Measurements from ENCODE around the gene SPPL2A.
A peak's percentile ranks its signal among the peaks of the same experiment; 100 is the strongest.
"Not testable (repeated sequence)": the region's sequence is repeated elsewhere in the genome, so short reads cannot be mapped to it uniquely, and the experiment has no call there.

The SPPL2A gene

GRCh38 chr15:50767332-50767861 lies 1.9 kb upstream of the SPPL2A start:
- no peak for DNase-seq

DNA sequence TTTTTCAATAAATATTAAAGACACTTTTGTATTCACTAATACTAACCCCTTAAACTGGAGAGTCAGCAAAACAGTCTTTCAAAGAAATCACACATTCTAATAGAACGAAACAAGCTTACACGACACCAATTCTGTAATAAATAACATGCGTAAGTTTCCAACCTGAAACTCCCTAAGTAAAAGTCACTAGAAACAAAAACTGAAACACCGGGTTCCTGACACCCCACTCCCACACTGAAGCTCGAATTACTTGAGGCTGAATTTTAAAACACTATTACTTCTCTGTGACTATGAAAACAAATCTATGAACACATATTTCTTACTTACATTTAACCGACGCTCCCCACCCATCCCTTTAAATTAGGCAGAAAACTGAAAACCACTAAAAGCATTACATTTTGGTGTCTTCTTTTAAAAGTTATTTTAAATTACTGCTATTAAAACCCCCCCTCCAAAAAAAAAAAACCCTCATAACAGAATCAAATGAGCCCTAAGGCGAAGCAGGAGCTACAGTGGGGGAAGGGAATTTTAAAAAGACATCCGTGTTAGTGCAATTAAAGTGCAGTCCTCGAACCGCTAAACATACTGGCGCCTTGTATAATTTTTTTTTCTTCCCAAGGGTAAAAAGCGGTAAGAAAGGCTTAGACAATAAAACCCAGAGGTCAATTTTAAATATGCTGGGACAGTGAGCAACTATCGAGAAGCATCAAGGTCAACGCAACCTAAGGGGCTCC lies 878 bp downstream of the SPPL2A start:
- no peak for DNase-seq

DNA sequence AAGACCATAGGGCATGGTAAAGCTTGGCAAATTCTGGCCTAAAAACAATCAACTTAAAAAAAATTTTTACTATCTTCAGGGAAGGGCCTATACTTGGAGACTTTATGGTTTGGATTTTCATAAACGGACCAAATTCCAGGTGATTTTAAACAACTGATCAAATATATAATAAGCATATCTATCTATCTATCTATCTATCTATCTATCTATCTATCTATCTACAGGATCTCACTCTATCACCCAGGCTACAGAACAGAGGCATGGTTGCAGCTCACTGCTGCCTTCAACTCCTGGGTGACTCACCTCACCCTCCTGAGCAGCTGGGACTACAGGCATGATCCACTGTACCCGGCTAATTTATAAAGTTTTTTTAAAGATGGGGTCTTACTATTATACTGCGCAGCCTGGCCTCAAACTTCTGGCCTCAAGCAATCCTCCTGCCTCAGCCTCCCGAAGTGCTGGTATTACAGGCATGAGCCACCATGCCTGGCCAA lies 6.7 kb downstream of the SPPL2A start:
- DNase-seq, result no peak

- no peak for DNase-seq
Observed at GRCh38 chr15:50753463-50753862, 12.0 kb downstream of the SPPL2A start.

DNA sequence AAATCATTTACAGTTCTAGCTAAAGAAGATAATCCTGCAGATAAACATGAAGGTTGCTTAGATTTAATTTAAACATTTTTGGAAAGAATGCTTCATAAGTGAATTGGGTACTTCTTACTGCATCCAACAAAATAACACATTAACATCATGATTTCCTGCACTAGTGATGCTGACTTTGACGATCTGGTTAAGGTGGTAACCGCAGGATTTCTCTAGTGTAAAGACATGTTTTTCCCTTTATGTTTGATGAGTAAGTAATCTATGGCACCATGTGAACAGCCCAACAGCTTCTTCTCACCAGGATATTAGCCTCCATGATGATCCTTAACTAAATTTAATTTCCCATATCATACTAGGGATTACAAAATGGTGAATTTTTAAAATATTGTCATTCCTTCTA lies 14.1 kb downstream of the SPPL2A start:
- DNase-seq, result no peak

- DNase-seq, result no peak
Observed at GRCh38 chr15:50750227-50750705, 15.2 kb downstream of the SPPL2A start.

DNA sequence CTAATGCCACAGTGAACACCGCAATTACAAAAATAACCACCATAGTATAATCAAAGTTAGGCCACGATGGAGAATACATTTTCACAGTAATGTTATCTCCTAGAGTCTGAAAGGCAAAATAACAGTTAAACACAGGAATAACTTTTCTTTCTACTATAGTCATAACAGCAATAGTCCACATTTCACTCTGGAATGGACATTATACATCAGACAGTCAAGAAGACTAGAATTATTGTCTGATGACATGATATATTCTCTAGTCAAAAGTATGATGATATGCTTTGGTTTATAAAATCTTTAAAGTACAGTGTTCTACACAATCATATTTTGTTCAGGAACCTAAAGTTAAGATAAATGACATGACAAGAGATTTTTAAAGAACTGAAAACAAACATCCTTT lies 18.0 kb downstream of the SPPL2A start:
- peak; percentile 24 for DNase-seq

- DNase-seq, result no peak
Observed at GRCh38 chr15:50744601-50745000, 20.9 kb downstream of the SPPL2A start.

DNA sequence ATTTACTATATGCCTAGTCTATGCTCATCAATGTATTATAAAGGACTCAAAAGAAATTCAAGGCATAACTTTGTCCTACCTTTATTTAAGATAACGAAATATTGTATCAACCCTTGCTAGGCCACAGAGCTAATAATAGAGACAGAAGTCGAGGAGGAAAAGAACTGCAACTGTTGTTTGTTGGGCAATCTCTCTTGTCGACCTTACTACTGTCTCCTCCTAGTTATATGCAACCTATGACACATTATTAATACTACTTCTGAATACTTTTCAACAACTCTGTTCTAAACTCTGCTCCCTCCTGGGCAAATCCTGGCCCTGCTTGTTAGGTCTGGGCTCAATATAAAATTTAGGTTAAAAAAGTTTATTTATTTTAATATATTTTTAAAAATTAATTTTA lies 24.6 kb downstream of the SPPL2A start:
- no peak for DNase-seq

DNA sequence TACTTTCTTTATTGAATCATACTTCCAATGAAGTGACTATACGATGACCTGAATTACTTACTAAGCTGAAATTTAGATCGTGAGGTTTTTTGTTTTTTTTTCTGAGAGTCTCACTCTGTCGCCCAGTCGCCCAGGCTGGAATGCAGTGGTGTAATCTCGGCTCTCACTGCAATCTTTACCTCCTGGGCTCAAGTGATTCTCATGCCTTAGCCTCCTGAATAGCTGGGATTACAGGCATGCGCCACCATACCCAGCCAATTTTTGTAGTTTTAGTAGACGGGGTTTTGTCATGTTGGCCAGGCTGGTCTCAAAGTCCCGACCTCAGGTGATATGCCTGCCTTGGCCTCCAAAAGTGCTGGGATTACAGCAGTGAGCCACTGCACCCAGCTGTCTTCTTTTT lies 28.7 kb downstream of the SPPL2A start:
- no peak for DNase-seq

DNA sequence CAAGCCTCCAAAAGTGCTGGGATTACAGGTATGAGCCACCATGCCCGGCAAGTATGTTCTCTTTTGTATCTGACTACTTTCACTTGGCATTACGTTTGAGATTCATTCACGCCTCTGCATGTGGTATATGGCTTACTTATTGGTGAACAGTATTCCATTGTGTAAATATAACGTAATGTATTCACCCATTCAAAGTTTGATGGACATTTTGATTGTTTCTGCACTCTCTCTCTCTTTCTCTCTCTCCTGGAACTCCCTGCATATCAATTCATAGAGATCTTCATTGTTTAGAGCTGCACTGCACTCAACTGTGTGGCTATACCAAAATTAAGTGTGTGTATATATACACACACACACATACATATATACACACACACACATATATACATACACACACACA lies 30.4 kb downstream of the SPPL2A start:
- DNase-seq, result no peak

DNA sequence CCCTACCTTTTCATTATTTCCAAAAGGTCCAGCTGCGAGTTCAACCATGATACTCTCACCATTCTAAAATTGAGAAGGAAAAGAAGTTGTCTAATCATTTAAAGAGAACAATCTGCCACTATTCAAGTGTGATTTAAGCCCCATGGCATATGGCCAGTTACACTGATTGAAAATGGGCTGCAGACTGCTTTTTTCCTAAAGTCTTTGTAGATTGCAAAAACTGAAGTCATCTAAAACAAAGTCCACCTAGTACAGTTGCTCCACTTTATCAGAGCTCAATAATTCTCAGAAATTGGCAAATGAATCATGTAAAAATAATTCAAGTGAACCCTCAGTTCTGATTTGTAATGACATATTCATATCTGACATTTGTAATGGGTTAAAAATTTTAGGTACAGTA lies 39.2 kb downstream of the SPPL2A start:
- DNase-seq, result no peak

- no peak for DNase-seq
Observed at GRCh38 chr15:50718700-50719125, 46.8 kb downstream of the SPPL2A start.

DNA sequence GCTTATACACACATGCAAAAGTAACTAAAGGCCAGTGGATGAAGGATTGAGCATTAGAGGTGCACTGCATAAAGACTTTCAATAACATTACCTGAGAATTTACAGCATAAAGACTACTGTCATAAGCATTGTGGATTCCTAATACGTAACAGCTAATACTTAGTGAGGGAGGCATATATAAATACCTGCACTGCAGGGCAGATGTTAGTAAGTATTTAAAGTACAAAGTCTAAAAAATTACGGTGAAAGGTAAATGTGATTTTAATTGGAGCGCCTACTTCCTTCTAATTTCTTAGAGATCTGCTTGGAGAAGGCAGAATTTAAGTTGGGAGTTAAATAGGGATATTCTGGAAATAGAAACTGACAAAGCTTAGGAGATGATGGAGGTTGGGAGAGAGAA lies 53.5 kb downstream of the SPPL2A start:
- DNase-seq, result no peak

DNA sequence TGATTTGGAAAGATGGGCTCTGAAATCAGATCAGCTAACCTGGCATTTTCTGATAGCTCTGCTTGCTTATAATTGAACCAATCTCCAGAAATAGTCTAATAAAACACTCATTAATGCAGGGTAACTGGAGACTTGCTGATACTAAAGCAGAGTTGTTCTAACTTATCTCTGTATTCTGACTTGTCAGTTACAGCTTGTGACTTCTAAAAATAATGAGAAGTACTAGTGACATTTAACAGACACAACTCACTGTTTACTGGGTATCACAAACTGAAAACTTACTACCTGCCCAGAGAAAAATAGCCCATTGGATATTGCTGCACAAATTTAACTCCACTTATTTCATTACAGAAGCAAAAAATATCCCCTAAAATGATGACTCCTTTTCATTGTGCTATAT lies 54.9 kb downstream of the SPPL2A start:
- no peak for DNase-seq

GRCh38 chr15:50707878-50708427 lies 57.6 kb downstream of the SPPL2A start:
- DNase-seq, result no peak

- peak; percentile 13 for DNase-seq
Observed at GRCh38 chr15:50702762-50703334, 62.7 kb downstream of the SPPL2A start.

GRCh38 chr15:50698101-50698500 lies 67.4 kb downstream of the SPPL2A start:
- DNase-seq, result no peak

DNA sequence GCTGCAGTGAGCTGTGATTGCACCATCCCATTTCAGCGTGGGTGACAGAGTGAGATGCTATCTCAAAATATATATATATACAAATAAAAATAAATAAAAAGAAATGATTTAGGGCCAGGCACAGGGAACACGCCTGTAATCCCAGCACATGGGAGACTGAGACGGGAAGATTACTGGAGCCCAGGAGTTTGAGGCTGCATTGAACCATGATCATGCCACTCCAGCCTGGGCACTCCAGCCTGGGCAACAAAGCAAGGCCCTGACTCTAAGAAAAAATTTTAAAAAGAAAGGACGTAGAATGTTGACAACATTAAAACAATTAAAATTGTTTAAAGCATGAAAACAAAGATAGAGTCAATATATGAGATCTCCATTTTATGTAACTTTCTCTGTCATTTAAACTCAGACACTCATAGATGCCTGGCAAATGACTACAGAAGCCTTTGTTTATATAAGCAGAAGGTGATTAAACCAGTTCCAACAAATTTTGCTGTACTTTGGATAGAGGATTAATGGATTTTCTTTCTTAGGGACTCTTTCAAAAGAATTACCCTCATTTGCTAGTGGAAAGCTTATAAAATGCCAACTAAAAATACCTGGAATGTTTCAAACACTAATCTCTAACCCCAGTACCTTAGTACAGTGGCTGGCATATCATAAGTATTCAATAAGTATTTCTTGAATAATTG lies 68.3 kb downstream of the SPPL2A start:
- no peak for DNase-seq

- DNase-seq, result not testable (repeated sequence)
Observed at GRCh38 chr15:50694634-50695165, 70.8 kb downstream of the SPPL2A start.

- DNase-seq, result no peak
Observed at GRCh38 chr15:50687302-50687902, 78.1 kb downstream of the SPPL2A start.
